COR-L47 (cell line): ENCODE measurements around the gene CPLX1.
"Not testable (repeated sequence)": the region's sequence is repeated elsewhere in the genome, so short reads cannot be mapped to it uniquely, and the experiment has no call there.

ENCODE experiments used
- DNase-seq: peaks from one replicate; lab custom pipeline; 2025; lab: John Stamatoyannopoulos, UW

CPLX1 gene

GRCh38 chr4:775485-775884 lies 50.4 kb downstream of the CPLX1 start:
- not testable (repeated sequence) for DNase-seq

- not testable (repeated sequence) for DNase-seq
Measured at GRCh38 chr4:774419-775092, 51.4 kb downstream of the CPLX1 start.

- no peak for DNase-seq
Measured at GRCh38 chr4:773214-773613, 52.7 kb downstream of the CPLX1 start.

DNA sequence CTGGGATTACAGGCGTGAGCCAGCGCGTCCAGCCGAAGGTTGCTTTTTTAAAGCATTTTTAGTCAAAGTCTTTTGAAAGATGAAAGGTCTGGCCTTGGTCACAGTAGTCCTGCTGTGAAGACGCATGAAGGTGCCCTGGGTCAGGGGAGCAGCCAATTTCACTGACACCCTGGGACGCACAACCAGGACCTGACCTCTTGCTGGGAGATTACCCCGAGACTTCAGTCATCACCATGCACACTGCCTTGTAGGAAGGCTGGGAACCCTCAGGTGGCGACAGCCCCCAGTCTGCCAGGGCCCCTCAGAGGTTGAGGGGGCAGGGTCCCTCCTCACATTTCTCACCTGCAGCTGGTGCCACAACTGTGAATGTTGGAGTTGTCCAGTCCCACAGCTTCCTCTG lies 53.2 kb downstream of the CPLX1 start:
- no peak for DNase-seq

GRCh38 chr4:772118-772517 lies 53.8 kb downstream of the CPLX1 start:
- no peak for DNase-seq

DNA sequence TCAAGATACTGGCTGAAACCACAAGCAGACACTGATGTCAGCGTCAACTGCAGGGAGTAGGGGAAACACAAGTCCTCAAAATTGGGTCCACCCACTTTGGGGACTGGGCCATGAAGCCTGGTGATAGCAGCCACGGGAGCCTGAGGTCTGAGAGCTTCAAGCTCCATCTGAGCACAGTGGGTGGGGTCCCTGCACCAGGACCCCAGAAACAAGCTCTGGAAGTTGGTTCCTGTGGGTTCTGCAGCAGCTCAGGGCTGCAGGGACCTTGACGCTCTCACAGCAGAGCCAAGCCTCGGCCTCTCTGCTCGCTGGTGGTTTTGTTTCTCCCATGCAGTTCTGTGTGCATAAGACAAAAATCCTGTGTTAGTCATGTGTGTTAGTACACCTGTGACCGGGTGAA lies 54.5 kb downstream of the CPLX1 start:
- no peak for DNase-seq

DNA sequence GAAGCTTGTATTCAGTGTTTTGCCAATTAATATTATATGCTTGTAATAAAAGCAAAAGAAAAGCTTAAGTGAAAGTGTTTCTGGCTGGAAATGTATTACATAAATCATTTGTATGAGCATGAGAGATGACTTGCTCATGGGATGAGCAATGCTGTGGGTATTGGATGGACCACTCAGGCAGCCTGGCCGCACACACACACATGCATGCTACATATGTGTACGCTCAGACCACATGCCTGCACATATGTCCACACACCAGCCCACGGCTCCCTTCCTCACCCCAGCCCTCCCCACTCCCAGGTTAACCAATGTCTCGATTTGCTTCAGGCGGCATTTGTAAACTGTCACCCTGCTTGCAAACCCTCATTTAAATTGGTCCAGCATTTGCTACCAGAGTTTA lies 55.9 kb downstream of the CPLX1 start:
- DNase-seq, result no peak

GRCh38 chr4:769511-769910 lies 56.4 kb downstream of the CPLX1 start:
- no peak for DNase-seq

DNA sequence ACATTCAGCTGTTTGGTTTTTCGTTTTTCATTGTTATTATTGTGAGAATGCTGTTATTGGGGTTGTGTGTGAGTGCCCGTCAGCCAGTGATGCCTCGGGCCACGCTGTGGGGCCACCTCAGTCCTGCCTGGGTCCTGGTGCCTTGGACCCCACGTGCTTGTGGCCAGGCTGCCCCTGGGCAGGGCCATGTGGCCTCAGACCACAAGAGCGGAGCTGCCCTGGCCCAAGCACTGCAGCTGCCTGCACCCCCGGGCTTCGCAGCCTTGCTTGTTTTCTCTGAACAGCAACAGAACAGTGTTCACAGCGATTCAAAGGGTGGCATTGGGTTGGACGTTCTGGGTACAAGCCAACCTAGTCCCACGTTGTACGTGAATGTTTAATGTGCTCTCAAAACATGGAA lies 56.9 kb downstream of the CPLX1 start:
- no peak for DNase-seq

GRCh38 chr4:768076-768475 lies 57.9 kb downstream of the CPLX1 start:
- DNase-seq, result no peak

DNA sequence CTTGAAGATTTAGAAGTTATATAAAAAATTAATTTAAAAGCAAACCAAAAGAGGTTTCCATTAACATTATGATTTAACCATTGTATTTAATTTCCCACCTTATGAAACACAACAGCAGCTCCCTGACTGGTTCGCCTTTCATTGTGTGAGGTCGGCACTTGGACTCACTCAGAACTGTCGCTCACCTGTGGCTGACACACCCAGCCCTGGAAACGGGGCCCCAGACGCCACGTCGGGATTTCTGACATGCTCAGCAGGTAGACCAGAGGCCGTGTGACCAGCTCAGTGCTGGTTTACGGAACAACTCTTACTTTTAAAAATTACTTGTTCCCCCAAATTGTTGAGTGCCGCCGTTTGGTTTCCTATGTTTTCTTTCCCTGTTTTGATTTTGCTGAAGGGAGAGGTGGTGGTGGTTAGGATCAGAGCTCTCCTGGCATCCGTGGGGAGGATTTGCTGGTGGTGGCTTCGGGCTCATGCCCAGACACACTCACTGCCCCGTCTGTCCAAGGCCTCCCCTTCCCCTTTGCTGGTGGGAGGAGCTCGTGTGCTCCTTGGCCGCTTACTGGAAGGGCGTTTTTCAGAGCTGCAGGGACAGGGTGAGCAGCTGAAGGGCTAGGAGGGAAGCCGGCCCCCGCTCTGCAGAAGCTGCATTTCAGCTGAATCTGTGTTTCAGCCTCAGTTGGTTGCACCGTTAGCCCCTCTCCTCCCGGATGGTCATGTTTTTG lies 59.2 kb downstream of the CPLX1 start:
- DNase-seq, result no peak

DNA sequence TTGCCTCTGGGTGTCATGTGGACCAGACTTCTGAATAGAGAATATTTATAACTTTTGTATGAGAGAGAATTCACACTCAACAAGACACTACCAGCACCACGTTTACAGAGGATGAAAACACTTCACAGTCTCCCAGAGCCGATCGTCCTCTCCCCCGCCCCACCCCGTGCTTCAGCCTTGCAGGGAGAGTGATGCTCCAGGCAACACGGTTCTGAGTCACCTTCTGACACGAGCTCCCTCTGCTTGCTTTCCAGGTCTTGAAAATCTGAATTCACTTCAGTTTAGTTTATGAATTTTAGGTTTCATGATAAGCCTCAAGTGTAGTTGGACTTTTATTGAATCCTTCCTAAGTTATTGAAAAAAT lies 59.8 kb downstream of the CPLX1 start:
- no peak for DNase-seq

- no peak for DNase-seq
Measured at GRCh38 chr4:764405-765169, 61.3 kb downstream of the CPLX1 start.

DNA sequence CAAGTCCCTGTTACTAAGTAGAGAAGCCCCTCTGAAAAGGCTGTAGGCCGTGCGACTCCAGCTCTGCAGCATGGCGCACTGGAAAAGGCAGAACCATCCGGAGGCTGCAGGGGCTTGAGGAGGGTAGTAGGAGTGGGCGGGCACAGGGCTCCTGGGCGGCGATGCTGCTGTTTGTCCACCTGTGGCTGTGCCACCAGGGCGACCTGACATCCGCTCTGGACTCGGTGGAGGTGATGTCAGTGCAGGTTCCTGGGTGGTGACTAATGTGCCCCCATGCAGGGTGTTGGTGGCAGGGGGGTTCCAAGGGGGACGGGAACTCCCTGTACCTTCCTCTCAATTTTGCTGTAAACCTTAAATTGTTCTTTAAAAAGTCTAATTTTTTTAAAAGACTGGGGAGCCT lies 62.0 kb downstream of the CPLX1 start:
- no peak for DNase-seq

DNA sequence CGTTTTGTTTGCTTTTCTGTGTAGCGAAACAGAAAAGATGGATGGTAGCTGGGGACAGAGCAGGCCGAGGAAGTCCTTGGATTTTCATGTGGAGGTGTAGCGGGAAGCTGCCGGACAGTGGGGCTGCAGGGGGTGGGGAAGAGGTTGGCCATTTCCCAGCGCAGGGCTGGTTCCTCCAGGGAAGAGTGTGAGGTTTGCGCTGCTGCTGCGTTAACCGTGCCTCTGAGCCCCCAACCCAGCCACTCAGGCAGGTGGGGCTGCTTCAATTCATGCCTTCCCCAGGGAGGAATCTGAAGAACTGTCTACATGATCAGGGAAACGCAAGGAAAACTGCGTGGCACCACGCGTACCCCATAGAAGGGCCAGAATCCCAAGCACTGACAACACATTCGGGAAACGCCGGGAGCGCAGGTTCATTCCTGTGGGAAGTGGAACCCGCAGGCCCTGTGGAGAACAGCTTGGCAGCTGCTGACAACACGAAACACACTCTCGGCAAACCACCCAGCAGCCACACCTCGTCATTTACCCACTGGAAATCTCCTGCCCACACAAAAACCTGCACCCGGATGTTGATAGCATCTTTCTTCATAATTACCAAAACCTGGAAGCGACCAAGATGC lies 62.6 kb downstream of the CPLX1 start:
- DNase-seq, result no peak

DNA sequence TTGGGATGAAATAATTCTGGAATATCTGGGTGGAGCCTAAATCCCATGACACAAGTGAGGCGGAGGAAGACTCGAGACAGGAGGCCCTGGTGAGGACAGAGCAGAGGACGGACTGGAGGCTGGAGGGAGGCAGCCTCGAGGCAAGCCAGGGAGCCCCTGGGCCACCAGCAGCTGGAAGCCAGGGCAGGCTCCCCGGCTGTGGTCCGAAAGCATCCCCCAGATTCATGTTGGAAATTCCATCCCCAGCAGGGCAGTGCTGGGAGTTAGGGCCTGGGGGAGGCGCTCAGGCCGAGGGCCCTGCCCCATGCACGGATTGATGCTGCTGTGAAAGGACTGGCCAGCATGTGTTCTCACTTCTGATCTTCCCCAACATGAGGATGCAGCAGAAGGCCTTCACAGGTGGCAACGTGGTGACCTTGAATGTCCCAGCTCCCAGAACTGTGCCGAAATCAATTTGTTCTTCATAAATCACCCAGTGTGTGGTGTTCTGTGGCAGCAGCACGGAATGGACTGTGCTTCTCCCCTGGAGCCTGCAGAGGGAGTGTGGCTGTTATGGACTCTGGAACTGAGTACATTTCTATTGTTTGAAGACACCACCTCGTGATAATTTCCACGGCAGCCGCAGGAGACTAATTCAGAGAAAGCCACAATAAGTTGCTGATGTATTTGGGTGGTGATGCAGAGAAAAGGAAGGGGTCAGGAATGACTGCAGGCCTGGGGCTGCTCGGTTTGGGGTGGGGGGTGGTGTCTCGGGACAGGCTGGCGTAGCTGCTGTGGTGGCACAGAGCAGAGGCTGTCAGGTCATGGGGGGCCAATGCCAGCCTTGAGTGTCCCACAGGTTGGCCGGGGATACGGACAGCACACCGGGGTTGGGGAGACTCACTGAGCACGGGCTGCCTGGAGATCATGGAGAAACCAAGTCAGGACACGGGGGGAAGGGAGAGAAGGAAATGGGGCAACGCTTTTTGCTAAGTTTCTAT lies 63.4 kb downstream of the CPLX1 start:
- no peak for DNase-seq

- no peak for DNase-seq
Measured at GRCh38 chr4:761739-762138, 64.2 kb downstream of the CPLX1 start.

DNA sequence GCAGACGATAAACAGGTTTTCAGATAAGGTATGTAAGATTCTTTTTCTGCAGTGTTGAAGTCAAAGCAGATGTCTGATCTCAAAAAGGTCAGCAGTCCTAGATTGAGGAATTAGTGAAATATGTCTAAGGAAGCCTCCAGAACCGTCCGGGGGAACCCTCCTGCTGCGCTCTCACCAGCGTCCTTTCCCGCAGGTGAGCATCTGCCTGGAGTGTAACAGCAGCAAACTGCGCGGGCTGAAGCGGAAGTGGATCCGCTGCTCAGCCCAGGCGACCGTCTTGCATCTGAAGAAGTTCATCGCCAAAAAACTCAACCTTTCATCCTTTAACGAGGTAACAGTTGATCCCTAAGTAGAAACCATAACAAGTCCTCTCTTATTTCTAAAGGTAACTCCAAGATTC lies 64.8 kb downstream of the CPLX1 start:
- no peak for DNase-seq

DNA sequence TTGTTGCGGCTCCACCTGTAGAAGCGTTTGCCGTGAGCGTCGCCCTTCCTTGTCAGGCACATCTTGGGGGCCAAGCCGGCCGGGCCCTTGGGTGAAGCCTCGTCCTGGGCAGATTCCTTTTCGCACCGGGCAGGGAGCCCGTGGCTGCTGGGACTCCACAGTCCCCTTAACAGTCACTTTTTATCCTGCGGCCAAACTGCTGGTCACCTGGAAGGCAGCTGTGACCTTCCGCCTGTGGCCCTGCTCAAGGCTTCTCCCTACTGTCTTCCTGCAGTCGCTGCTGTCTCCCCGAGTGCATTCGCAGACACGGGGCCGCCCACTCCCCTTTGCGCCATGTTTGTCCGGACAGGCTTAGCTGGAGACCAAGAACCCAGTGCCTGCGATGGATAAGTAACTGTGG lies 65.3 kb downstream of the CPLX1 start:
- DNase-seq, result no peak

- not testable (repeated sequence) for DNase-seq
Measured at GRCh38 chr4:759810-760209, 66.1 kb downstream of the CPLX1 start.

- no peak for DNase-seq
Measured at GRCh38 chr4:757111-757510, 68.8 kb downstream of the CPLX1 start.
